GM12891 (cell line): ENCODE measurements around the gene CARNS1.

Source experiments
- PAX5 ChIP-seq: IDR thresholded peaks from 2 replicates; pipeline ENCODE4 v1.6.1; 2011; ENCODE audit warnings: low read length, moderate library complexity, mild to moderate bottlenecking; ENCODE audit not compliant: insufficient read depth, severe bottlenecking
- POLR2A ChIP-seq: IDR thresholded peaks from 2 replicates; pipeline ENCODE4 v1.6.1; 2011; ENCODE audit warnings: low read depth, low read length, control low read depth
- POLR2AphosphoS5 ChIP-seq: IDR thresholded peaks from 2 replicates; pipeline ENCODE4 v1.6.1; 2011; ENCODE audit warnings: low read depth, low read length, control low read depth
- POU2F2 ChIP-seq: IDR thresholded peaks from 2 replicates; pipeline ENCODE4 v1.6.1; 2011; ENCODE audit warnings: low read depth, mild to moderate bottlenecking, control low read depth, low read length, moderate library complexity
- SPI1 ChIP-seq: IDR thresholded peaks from 2 replicates; pipeline ENCODE4 v1.6.1; 2011; ENCODE audit warnings: low read depth, low read length, control low read depth
- TAF1 ChIP-seq: IDR thresholded peaks from 2 replicates; pipeline ENCODE4 v1.6.1; 2011; ENCODE audit warnings: low read depth, low read length, control low read depth

GRCh38 chr11:67468759-67469507 lies 53.5 kb downstream of the CARNS1 start, which contains the start of gene TMEM134:
- TF ChIP-seq POLR2A (peak; percentile 81), POLR2AphosphoS5 (peak; percentile 47; the same call in 1 of the 2 replicates), TAF1 (no peak; the same call in 1 of the 2 replicates), POU2F2 (0 out of 2 replicates have a peak, but pooled peaks have one; percentile 6), PAX5 (no peak), SPI1 (no peak)
